PC-3 (cell line): ENCODE results near the gene SRSF5.

Experiments
- CTCF ChIP-seq: fragments of 300-600 bp; sonication (generic); conservative IDR thresholded peaks from 2 replicates; pipeline ENCODE4 v1.5.1; 2017; ENCODE audit warnings: antibody characterized with exemption, low read depth, mild to moderate bottlenecking, low read length
- EZH2 ChIP-seq: fragments of 300-600 bp; sonication (generic); IDR thresholded peaks from one replicate; pipeline ENCODE4 v1.6.1; 2017; ENCODE audit warnings: antibody characterized with exemption, mild to moderate bottlenecking, low read length; ENCODE audit not compliant: unreplicated experiment

GRCh38 chr14:69819607-69820006 lies 52.7 kb downstream of the SRSF5 start:
- TF ChIP-seq EZH2 (no peak), CTCF (no peak)
